Type B pancreatic cell (in vitro differentiated cells): ENCODE measurements around the gene GRID2. TPM values are rescaled to one million over a fixed set of nuclear protein-coding genes. Genes with fewer than 3 reads are reported as not detected.

Experiments used
- DNase-seq: peaks from one replicate; pipeline ENCODE4 v3.0.0; 2021; ENCODE audit warnings: mixed read lengths; ENCODE audit not compliant: unreplicated experiment; ENCODE audit errors: extremely low spot score
- H3K27ac Mint-ChIP-seq: 2 replicates; pipeline ENCODE4 v1.8.0; 2021; ENCODE audit warnings: mild to moderate bottlenecking, mixed read lengths
- H3K27me3 Mint-ChIP-seq: 2 replicates; pipeline ENCODE4 v1.8.0; 2021; ENCODE audit warnings: mixed read lengths
- H3K36me3 Mint-ChIP-seq: 2 replicates; pipeline ENCODE4 v1.8.0; 2021; ENCODE audit warnings: mixed read lengths
- H3K4me1 Mint-ChIP-seq: one replicate; pipeline ENCODE4 v1.8.0; 2021; ENCODE audit warnings: mixed read lengths; ENCODE audit not compliant: unreplicated experiment
- H3K4me3 Mint-ChIP-seq: 2 replicates; pipeline ENCODE4 v1.8.0; 2021; ENCODE audit warnings: mild to moderate bottlenecking, mixed read lengths
- H3K9me3 Mint-ChIP-seq: 2 replicates; pipeline ENCODE4 v1.8.0; 2021; ENCODE audit warnings: mixed read lengths
- CTCF ChIP-seq: fragments of 200-600 bp; sonication (generic); conservative IDR thresholded peaks from 2 replicates; pipeline ENCODE4 v1.5.0; 2021; ENCODE audit warnings: antibody characterized with exemption, mild to moderate bottlenecking
- total RNA-seq: library from RNA; stranded (reverse); gene quantifications from 2 replicates; pipeline ENCODE4 v1.2.1, GENCODE V29; 2021; ENCODE audit warnings: low replicate concordance

Gene GRID2
- total RNA-seq, 1 donor from 2014 or later, result 1.7 TPM

- H3K27me3 Mint-ChIP-seq, result no peaks in the 10 kb centered on the region
- no peaks in the 10 kb centered on the region for H3K36me3 Mint-ChIP-seq
- H3K9me3 Mint-ChIP-seq, result no peaks in the 10 kb centered on the region
- no peaks in the 10 kb centered on the region for H3K4me1 Mint-ChIP-seq
- peak; percentile 71 for TF ChIP-seq CTCF
- no peak overlapping the region for H3K4me3 Mint-ChIP-seq
- H3K27ac Mint-ChIP-seq, result no peak overlapping the region
- no peak for DNase-seq
Measured at GRCh38 chr4:93710101-93710846, 1406.5 kb downstream of the GRID2 start.

- no peaks in the 10 kb centered on the region for H3K9me3 Mint-ChIP-seq
- DNase-seq, result no peak
- no peak for TF ChIP-seq CTCF
- H3K36me3 Mint-ChIP-seq, result no peaks in the 10 kb centered on the region
- H3K4me1 Mint-ChIP-seq, result no peaks in the 10 kb centered on the region
- H3K27me3 Mint-ChIP-seq, result no peaks in the 10 kb centered on the region
- H3K4me3 Mint-ChIP-seq, result no peak overlapping the region
- H3K27ac Mint-ChIP-seq, result no peak overlapping the region
Measured at GRCh38 chr4:93710847-93711430, 1407.2 kb downstream of the GRID2 start.

- Mint-ChIP-seq H3K27me3 (no peaks in the 10 kb centered on the region), H3K36me3 (no peaks in the 10 kb centered on the region), H3K27ac (no peak overlapping the region), H3K9me3 (no peaks in the 10 kb centered on the region), H3K4me1 (no peaks in the 10 kb centered on the region), H3K4me3 (no peak overlapping the region)
- DNase-seq, result no peak
- no peak for TF ChIP-seq CTCF
Measured at GRCh38 chr4:93718233-93718632, 1414.5 kb downstream of the GRID2 start.

GRCh38 chr4:93719552-93719951 lies 1415.8 kb downstream of the GRID2 start:
- H3K27me3 Mint-ChIP-seq, result no peaks in the 10 kb centered on the region

GRCh38 chr4:93722446-93722845 lies 1418.7 kb downstream of the GRID2 start:
- H3K27ac Mint-ChIP-seq, result no peak overlapping the region
- no peak for TF ChIP-seq CTCF
- H3K4me1 Mint-ChIP-seq, result no peaks in the 10 kb centered on the region
- no peak for DNase-seq
- H3K9me3 Mint-ChIP-seq, result no peaks in the 10 kb centered on the region
- no peaks in the 10 kb centered on the region for H3K36me3 Mint-ChIP-seq
- no peak overlapping the region for H3K4me3 Mint-ChIP-seq
- no peaks in the 10 kb centered on the region for H3K27me3 Mint-ChIP-seq

More at GRCh38 chr4:93719552-93719951, 1415.8 kb downstream of the GRID2 start:
- DNase-seq, result no peak
- no peak for TF ChIP-seq CTCF
- H3K4me1 Mint-ChIP-seq, result no peaks in the 10 kb centered on the region
- H3K9me3 Mint-ChIP-seq, result no peaks in the 10 kb centered on the region
- no peak overlapping the region for H3K4me3 Mint-ChIP-seq
- no peaks in the 10 kb centered on the region for H3K36me3 Mint-ChIP-seq
- H3K27ac Mint-ChIP-seq, result no peak overlapping the region
